Adrenal gland (tissue), 12 donors: ENCODE results near the gene COL9A2. TPM values are rescaled to one million over a fixed set of nuclear protein-coding genes. Genes with fewer than 3 reads are reported as not detected.

ENCODE experiments used
- DNase-seq, 7 donors: peaks; one replicate each; pipeline ENCODE4 v3.0.0-alpha.2; 2019 to 2020
- H3K27ac ChIP-seq, 5 donors: fragments of 200-600 bp; sonication (generic) in 4 of 5; 1 replicate in 3 of 5; 2 replicates in 2 of 5; pipeline versions ENCODE4 v1.5.1 to v1.8.0; 2016 to 2020; ENCODE audit warnings: mild to moderate bottlenecking in 1 of 5
- H3K27me3 ChIP-seq: fragments of 200-600 bp; 2 replicates; pipeline ENCODE4 v1.8.0; 2021
- H3K36me3 ChIP-seq, 2 donors: fragments of 200-600 bp; replicated peaks in 1 of 2; 1 replicate in 1 of 2; 2 replicates in 1 of 2; pipeline versions ENCODE4 v1.5.1 to v1.8.0; 2018 to 2022
- H3K4me1 ChIP-seq, 2 donors: fragments of 200-600 bp; replicated peaks in 1 of 2; 1 replicate in 1 of 2; 2 replicates in 1 of 2; pipeline versions ENCODE4 v1.5.1 to v1.8.0; 2018 to 2021
- H3K4me3 ChIP-seq, 4 donors: fragments of 200-600 bp; sonication (generic) in 3 of 4; one replicate each; pipeline ENCODE4 v1.5.1; 2016 to 2018
- H3K9me3 ChIP-seq, 3 donors: fragments of 200-600 bp; sonication (generic) in 1 of 3; replicated peaks in 1 of 3; 1 replicate in 2 of 3; 2 replicates in 1 of 3; pipeline versions ENCODE4 v1.5.1 to v1.8.0; 2016 to 2021
- POLR2A ChIP-seq, 2 donors: fragments of 450-650 bp; IDR thresholded peaks; one replicate each; pipeline ENCODE4 v1.6.1; 2017; ENCODE audit warnings: antibody characterized with exemption in 2 of 2, mild to moderate bottlenecking in 2 of 2, moderate library complexity in 1 of 2
- WGBS, 4 donors: extraction: QIAGEN DNeasy Blood & Tissue Kit in 2 of 4; methylation state at CpG; one replicate each; pipeline versions ENCODE4 v1.1.5 to v1.1.7; 2013 to 2017; 5-methylcytosine and 5-hydroxymethylcytosine counted together
- intact Hi-C, 2 donors: fragments of 100-400 bp; cut with DNase I; formaldehyde crosslinking; loops; one replicate each; pipeline versions ENCODE4 v1.14.1 to v1.15.0; 2022 to 2023
- polyA plus RNA-seq, 3 donors: library from polyadenylated mRNA; stranded (reverse); fragments of 200-250 nt in 2 of 3; fragments of 350-450 nt in 1 of 3; fragmentation: Illumina TruSeq in 1 of 3; extraction: RNeasy Lipid Tissue Mini Kit (QIAGEN cat#74804) in 1 of 3; gene quantifications; one replicate each; pipeline ENCODE4 v1.2.3, GENCODE V29; 2013 to 2014
- total RNA-seq, 9 donors: library from RNA; depleted of rRNA in 4 of 9; stranded (reverse); fragments of >200 nt in 4 of 9; fragments of 120-200 nt in 1 of 9; fragmentation: NEBNext Ultra II Directional in 1 of 9; extraction: Animal tissue kit (Norgen Biotek cat#: 25700) in 1 of 9; gene quantifications; one replicate each; pipeline versions ENCODE4 v1.1.0 to v1.2.4, GENCODE V29; 2013 to 2023
- TF ChIP-seq, protein P1 (sequence below), 6 experiments: fragments of 450-650 bp in 4 of 6; fragments of 200-600 bp in 2 of 6; sonication (generic) in 1 of 6; IDR thresholded peaks; 1 replicate in 5 of 6; 2 replicates in 1 of 6; pipeline versions ENCODE4 v1.5.1 to v1.8.0; 2016 to 2021; ENCODE audit warnings: antibody characterized with exemption in 6 of 6, mild to moderate bottlenecking in 2 of 6, moderate library complexity in 1 of 6
- donor health status: healthy with polysubstance abuse.
- donor health status: Bipolar disorder and iron deficiency.
- donor health status: DM: yes; HTN: yes; CAD: no.
- donor health status: DM: no; HTN: no; CAD: no.
- donor health status: DM: no; HTN: no; CAD: no.
- donor health status: DM: yes; HTN: yes; CAD: no.

COL9A2 gene
- total and polyA plus RNA-seq, 12 donors: 0.35 to 40.3 (median 5.8) TPM

DNA sequence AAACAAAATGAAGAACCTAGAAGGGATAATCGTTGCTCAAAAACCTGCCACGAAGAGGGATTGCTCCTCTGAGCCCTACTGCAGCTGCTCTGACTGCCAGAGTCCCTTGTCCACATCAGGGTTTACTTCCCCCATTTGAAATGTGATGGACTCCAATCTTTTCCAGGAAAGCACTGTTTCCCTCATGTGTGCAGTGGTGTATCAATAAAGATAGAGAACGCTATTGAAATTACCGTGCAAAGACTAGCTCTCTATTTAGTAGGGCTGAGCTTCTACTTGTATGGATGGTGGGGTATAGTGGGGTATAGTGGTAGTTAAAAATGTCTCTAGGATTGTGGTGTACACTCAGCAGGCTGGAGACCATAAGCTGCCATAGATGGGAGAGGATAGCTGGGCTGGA, 65.6 kb downstream of the COL9A2 start:
- Histone ChIP-seq H3K4me3 (no peak overlapping the region), H3K27me3 (no peaks in the 10 kb centered on the region), H3K36me3 (no peaks in the 10 kb centered on the region), H3K4me1 (peaks cover 3 to 6% of the 10 kb centered on the region in 2 donors), H3K27ac (no peak overlapping the region), H3K9me3 (no peaks in the 10 kb centered on the region)
- 68 to 80% (median 76%) methylated on average over 4 of the region's 4 CpGs for WGBS, 4 donors
- intact Hi-C loops: loop anchor here in 1 of 2 donors (10.0 kb wide), 1 partner anchor 87 kb away; the partner anchor contains the start of gene RLF
- DNase-seq: no peak
- TF ChIP-seq POLR2A (IDR thresholded peaks at IDR 0.05): no peak
- TF ChIP-seq, protein P1, sequence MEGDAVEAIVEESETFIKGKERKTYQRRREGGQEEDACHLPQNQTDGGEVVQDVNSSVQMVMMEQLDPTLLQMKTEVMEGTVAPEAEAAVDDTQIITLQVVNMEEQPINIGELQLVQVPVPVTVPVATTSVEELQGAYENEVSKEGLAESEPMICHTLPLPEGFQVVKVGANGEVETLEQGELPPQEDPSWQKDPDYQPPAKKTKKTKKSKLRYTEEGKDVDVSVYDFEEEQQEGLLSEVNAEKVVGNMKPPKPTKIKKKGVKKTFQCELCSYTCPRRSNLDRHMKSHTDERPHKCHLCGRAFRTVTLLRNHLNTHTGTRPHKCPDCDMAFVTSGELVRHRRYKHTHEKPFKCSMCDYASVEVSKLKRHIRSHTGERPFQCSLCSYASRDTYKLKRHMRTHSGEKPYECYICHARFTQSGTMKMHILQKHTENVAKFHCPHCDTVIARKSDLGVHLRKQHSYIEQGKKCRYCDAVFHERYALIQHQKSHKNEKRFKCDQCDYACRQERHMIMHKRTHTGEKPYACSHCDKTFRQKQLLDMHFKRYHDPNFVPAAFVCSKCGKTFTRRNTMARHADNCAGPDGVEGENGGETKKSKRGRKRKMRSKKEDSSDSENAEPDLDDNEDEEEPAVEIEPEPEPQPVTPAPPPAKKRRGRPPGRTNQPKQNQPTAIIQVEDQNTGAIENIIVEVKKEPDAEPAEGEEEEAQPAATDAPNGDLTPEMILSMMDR (IDR thresholded peaks at IDR 0.05): no peak

Other genes with a start within 250 kb of the COL9A2 start
- 100 to 1,000 TPM in 2 of 9 donors, 10 to 100 TPM in 7; 70.3 to 112 (median 78.4) TPM for gene PPT1, start 220.0 kb downstream of the COL9A2 start, total RNA-seq
- gene PPT1, start 220.0 kb downstream of the COL9A2 start, polyA plus RNA-seq: 100 to 1,000 TPM in 1 of 3 donors, 10 to 100 TPM in 2; 55.3 to 136 (median 59.4) TPM
- gene RLF, start 155.9 kb downstream of the COL9A2 start, total RNA-seq: 10 to 100 TPM in 7 of 9 donors, 1 to 10 TPM in 2; 5.3 to 18.8 (median 11.7) TPM
- 1 to 10 TPM; 3.7 to 9.6 (median 4.3) TPM for gene RLF, start 155.9 kb downstream of the COL9A2 start, polyA plus RNA-seq
- gene TMCO2, start 69.3 kb downstream of the COL9A2 start, total RNA-seq: not detected
- not detected for gene TMCO2, start 69.3 kb downstream of the COL9A2 start, polyA plus RNA-seq
- 10 to 100 TPM; 36.1 to 68.5 (median 42.6) TPM for gene ZMPSTE24, start 59.0 kb downstream of the COL9A2 start, total RNA-seq
- gene ZMPSTE24, start 59.0 kb downstream of the COL9A2 start, polyA plus RNA-seq: 100 to 1,000 TPM in 1 of 3 donors, 10 to 100 TPM in 2; 14.2 to 100 (median 21.5) TPM
- gene SMAP2, start 56.4 kb upstream of the COL9A2 start, total RNA-seq: 10 to 100 TPM; 23.0 to 52.8 (median 37.8) TPM
- gene SMAP2, start 56.4 kb upstream of the COL9A2 start, polyA plus RNA-seq: 10 to 100 TPM; 15.0 to 55.9 (median 20.1) TPM
- 1 to 10 TPM in 7 of 9 donors, under 1 TPM in 2; 0.68 to 2.6 (median 1.4) TPM for gene ZFP69B, start 133.2 kb upstream of the COL9A2 start, total RNA-seq
- gene ZFP69B, start 133.2 kb upstream of the COL9A2 start, polyA plus RNA-seq: 1 to 10 TPM in 1 of 3 donors, under 1 TPM in 2; 0.34 to 2.1 (median 0.97) TPM
- 1 to 10 TPM in 8 of 9 donors, under 1 TPM in 1; 0.18 to 2.5 (median 1.8) TPM for gene ZFP69, start 160.0 kb upstream of the COL9A2 start, total RNA-seq
- gene ZFP69, start 160.0 kb upstream of the COL9A2 start, polyA plus RNA-seq: 1 to 10 TPM; 2.5 to 3.2 (median 2.9) TPM
- 10 to 100 TPM in 2 of 9 donors, 1 to 10 TPM in 7; 1.8 to 11.1 (median 7.1) TPM for gene EXO5, start 191.5 kb upstream of the COL9A2 start, total RNA-seq
- gene EXO5, start 191.5 kb upstream of the COL9A2 start, polyA plus RNA-seq: 1 to 10 TPM; 4.7 to 8.3 (median 8.2) TPM
- gene ZNF684, start 214.4 kb upstream of the COL9A2 start, total RNA-seq: 10 to 100 TPM in 2 of 9 donors, 1 to 10 TPM in 7; 1.4 to 19.2 (median 7.5) TPM
- gene ZNF684, start 214.4 kb upstream of the COL9A2 start, polyA plus RNA-seq: 10 to 100 TPM in 1 of 3 donors, 1 to 10 TPM in 2; 4.4 to 12.2 (median 5.0) TPM